Activated naive CD4-positive, alpha-beta T cell treated with anti-CD3 and anti-CD28 coated beads, Interleukin-2, amount 50 U/mL, for 24 hours (primary cell): ENCODE measurements around the gene TECRL.

Source experiments
- H3K27ac Mint-ChIP-seq: one replicate; pipeline ENCODE4 v1.8.0; 2021; ENCODE audit warnings: mild to moderate bottlenecking, mixed read lengths
- H3K27me3 Mint-ChIP-seq: one replicate; pipeline ENCODE4 v1.8.0; 2021; ENCODE audit warnings: mixed read lengths
- H3K36me3 Mint-ChIP-seq: one replicate; pipeline ENCODE4 v1.8.0; 2021; ENCODE audit warnings: mixed read lengths
- H3K4me1 Mint-ChIP-seq: one replicate; pipeline ENCODE4 v1.8.0; 2021; ENCODE audit warnings: mixed read lengths
- H3K4me3 Mint-ChIP-seq: one replicate; pipeline ENCODE4 v1.8.0; 2021; ENCODE audit warnings: mild to moderate bottlenecking, mixed read lengths
- H3K9me3 Mint-ChIP-seq: one replicate; pipeline ENCODE4 v1.8.0; 2021; ENCODE audit warnings: mixed read lengths

Gene TECRL

GRCh38 chr4:64250061-64250460 lies 159.2 kb downstream of the TECRL start:
- Mint-ChIP-seq H3K4me3 (no peak overlapping the region), H3K27ac (no peak overlapping the region), H3K27me3 (no peaks in the 10 kb centered on the region), H3K9me3 (peaks cover 7% of the 10 kb centered on the region), H3K4me1 (no peaks in the 10 kb centered on the region), H3K36me3 (no peaks in the 10 kb centered on the region)

- no peaks in the 10 kb centered on the region for H3K36me3 Mint-ChIP-seq
These were observed 161.1 kb downstream of the TECRL start for GRCh38 chr4:64248186-64248585.

GRCh38 chr4:64230709-64231310 lies 178.4 kb downstream of the TECRL start:
- Mint-ChIP-seq H3K4me3 (no peak overlapping the region), H3K9me3 (peaks cover 15% of the 10 kb centered on the region), H3K27me3 (no peaks in the 10 kb centered on the region), H3K27ac (no peak overlapping the region), H3K4me1 (no peaks in the 10 kb centered on the region), H3K36me3 (no peaks in the 10 kb centered on the region)

More at GRCh38 chr4:64248186-64248585, 161.1 kb downstream of the TECRL start:
- H3K27me3 Mint-ChIP-seq: no peaks in the 10 kb centered on the region
- H3K4me1 Mint-ChIP-seq: no peaks in the 10 kb centered on the region
- H3K27ac Mint-ChIP-seq: no peak overlapping the region
- H3K9me3 Mint-ChIP-seq: peaks cover 13% of the 10 kb centered on the region
- H3K4me3 Mint-ChIP-seq: no peak overlapping the region
